ENCODE measurements around the gene SMAD3.
"Not testable (repeated sequence)": the region's sequence is repeated elsewhere in the genome, so short reads cannot be mapped to it uniquely, and the experiment has no call there.

Gene SMAD3

GRCh38 chr15:67148196-67148701 lies 82.8 kb downstream of the SMAD3 start:
- Histone ChIP-seq H3K27ac (no peak overlapping the region), H3K27me3 (ENCODE audit: insufficient read depth, low read depth, severe bottlenecking) (no peaks in the 10 kb centered on the region)
- no peak for DNase-seq

DNA sequence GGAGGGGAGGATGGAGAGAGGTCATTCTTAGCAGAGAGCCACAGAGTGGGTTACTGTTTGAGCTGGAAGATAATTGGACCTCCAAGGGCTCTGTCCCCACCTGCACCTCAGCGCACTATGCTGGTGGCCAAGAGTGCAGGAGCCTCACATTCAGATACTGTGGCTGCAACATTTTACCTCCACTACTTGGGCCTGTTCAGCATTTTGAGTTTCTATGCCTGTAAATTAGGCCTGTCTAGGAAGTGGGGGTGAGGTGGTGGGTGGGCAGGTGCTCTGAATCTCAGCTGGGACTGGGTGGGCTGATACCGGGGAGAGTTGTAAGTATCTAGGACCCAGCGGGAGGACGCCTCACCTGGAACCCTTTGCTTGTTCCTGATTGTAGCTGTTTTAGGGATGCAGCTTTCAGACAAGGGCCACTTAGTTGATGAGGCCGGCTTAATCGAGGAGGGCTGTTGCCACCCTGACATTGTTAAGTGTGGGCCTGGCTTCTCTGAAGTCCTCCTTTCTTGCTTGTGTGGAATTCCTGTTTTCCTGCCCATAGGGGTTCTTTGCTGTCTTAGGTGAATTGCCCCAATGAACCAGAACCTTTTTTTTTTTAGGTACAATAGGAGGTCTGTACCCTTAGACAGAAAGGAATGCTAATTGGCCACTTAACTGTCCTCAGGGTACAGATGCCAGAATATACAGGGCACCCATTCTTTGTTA lies 83.8 kb downstream of the SMAD3 start:
- no peak for DNase-seq
- Histone ChIP-seq H3K27me3 (ENCODE audit: insufficient read depth, low read depth, severe bottlenecking) (no peaks in the 10 kb centered on the region), H3K9me3 (ENCODE audit: severe bottlenecking) (no peaks in the 10 kb centered on the region), H3K27ac (no peak overlapping the region), H3K4me3 (ENCODE audit: low read depth, low read length) (no peak overlapping the region), H3K36me3 (no peaks in the 10 kb centered on the region)
- TF ChIP-seq, protein P1, sequence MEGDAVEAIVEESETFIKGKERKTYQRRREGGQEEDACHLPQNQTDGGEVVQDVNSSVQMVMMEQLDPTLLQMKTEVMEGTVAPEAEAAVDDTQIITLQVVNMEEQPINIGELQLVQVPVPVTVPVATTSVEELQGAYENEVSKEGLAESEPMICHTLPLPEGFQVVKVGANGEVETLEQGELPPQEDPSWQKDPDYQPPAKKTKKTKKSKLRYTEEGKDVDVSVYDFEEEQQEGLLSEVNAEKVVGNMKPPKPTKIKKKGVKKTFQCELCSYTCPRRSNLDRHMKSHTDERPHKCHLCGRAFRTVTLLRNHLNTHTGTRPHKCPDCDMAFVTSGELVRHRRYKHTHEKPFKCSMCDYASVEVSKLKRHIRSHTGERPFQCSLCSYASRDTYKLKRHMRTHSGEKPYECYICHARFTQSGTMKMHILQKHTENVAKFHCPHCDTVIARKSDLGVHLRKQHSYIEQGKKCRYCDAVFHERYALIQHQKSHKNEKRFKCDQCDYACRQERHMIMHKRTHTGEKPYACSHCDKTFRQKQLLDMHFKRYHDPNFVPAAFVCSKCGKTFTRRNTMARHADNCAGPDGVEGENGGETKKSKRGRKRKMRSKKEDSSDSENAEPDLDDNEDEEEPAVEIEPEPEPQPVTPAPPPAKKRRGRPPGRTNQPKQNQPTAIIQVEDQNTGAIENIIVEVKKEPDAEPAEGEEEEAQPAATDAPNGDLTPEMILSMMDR (IDR thresholded peaks at IDR 0.05; ENCODE audit: low read depth, low read length), result no peak

More at GRCh38 chr15:67148196-67148701, 82.8 kb downstream of the SMAD3 start:
- Histone ChIP-seq H3K4me3 (ENCODE audit: low read depth, low read length) (no peak overlapping the region), H3K9me3 (ENCODE audit: severe bottlenecking) (no peaks in the 10 kb centered on the region), H3K36me3 (no peaks in the 10 kb centered on the region)
- TF ChIP-seq, protein P1 (IDR thresholded peaks at IDR 0.05; ENCODE audit: low read depth, low read length), result no peak

DNA sequence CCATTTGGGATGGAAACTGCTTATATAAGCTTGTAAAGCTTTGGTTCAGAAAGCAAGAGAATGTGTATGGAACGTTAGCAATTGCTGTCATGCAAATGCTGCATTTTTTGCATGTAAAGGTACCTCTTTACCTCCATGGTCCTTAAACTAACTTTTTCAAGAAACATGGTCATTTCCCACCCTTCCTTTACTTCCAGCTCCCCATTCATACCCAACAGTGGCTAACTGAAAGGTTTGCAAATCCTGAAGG lies 84.3 kb downstream of the SMAD3 start:
- TF ChIP-seq, protein P1 (IDR thresholded peaks at IDR 0.05; ENCODE audit: low read depth, low read length), result no peak
- DNase-seq, result no peak
- Histone ChIP-seq H3K4me3 (ENCODE audit: low read depth, low read length) (no peak overlapping the region), H3K36me3 (no peaks in the 10 kb centered on the region), H3K27me3 (ENCODE audit: insufficient read depth, low read depth, severe bottlenecking) (no peaks in the 10 kb centered on the region), H3K27ac (no peak overlapping the region), H3K9me3 (ENCODE audit: severe bottlenecking) (no peaks in the 10 kb centered on the region)

GRCh38 chr15:67150023-67150860 lies 84.8 kb downstream of the SMAD3 start:
- Histone ChIP-seq H3K4me3 (ENCODE audit: low read depth, low read length) (no peak overlapping the region), H3K27ac (no peak overlapping the region), H3K9me3 (ENCODE audit: severe bottlenecking) (no peaks in the 10 kb centered on the region), H3K27me3 (ENCODE audit: insufficient read depth, low read depth, severe bottlenecking) (no peaks in the 10 kb centered on the region), H3K36me3 (no peaks in the 10 kb centered on the region)
- TF ChIP-seq, protein P1 (IDR thresholded peaks at IDR 0.05; ENCODE audit: low read depth, low read length), result no peak
- no peak for DNase-seq

DNA sequence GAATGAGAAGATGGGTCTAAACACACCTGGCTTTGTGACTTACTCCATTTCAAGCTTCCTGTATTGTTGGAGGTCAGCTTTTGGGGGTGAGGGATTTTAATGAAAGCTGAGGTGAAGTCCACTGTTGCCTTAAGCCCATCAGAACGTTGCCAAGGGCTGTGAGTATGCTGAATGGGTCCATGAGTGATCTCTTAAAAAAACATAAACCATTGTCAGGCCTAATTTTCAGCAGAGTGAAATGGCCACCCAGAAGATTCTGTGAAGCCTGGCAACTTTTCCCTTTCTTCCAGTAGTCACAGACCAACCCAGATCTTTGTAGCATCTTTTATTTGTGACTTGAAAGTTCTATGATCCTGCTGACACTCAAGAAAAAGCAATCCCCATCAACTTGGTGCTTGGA lies 87.0 kb downstream of the SMAD3 start:
- TF ChIP-seq, protein P1 (IDR thresholded peaks at IDR 0.05; ENCODE audit: low read depth, low read length), result no peak
- Histone ChIP-seq H3K27me3 (ENCODE audit: insufficient read depth, low read depth, severe bottlenecking) (no peaks in the 10 kb centered on the region), H3K36me3 (no peaks in the 10 kb centered on the region), H3K4me3 (ENCODE audit: low read depth, low read length) (no peak overlapping the region), H3K27ac (no peak overlapping the region), H3K9me3 (ENCODE audit: severe bottlenecking) (no peaks in the 10 kb centered on the region)
- DNase-seq, result no peak

- not testable (repeated sequence) for H3K27me3 ChIP-seq (ENCODE audit: insufficient read depth, low read depth, severe bottlenecking); DNase-seq; H3K4me3 ChIP-seq (ENCODE audit: low read depth, low read length); H3K27ac ChIP-seq; H3K9me3 ChIP-seq (ENCODE audit: severe bottlenecking); H3K36me3 ChIP-seq
Measured at GRCh38 chr15:67153044-67153443, 87.6 kb downstream of the SMAD3 start.
